ENCODE data around the gene MRPL33. TPM values are rescaled to one million over a fixed set of nuclear protein-coding genes. Genes with fewer than 3 reads are reported as not detected.

MRPL33 gene
- total RNA-seq, 1 experiment from 2014 or later, result 66.8 TPM

DNA sequence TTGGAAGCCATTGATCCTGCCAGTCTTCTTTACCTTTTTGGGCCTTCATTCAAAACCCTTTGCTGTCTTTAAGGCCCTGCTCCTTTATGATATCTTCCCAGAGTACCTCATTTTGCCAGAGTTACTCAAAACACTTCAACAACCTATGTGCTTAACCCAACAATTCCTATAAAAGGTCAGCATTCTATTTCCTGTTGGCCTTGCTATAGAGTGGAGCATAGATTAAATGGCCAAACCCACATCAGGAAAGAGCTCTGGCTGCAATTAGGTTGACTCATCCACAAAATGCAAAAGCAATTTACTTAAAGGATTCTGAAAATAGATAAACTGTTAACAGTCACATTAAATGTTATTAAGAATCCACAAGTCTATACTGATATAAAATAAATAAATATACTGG lies 21.2 kb downstream of the MRPL33 start:
- no peaks in the 10 kb centered on the region for H3K23me2 ChIP-seq (ENCODE audit: insufficient read length, low read depth, low read length, poor library complexity, severe bottlenecking)
- H3K56ac ChIP-seq (ENCODE audit: insufficient read length, low read depth, low read length), result no peak overlapping the region
- DNase-seq, result no peak
- H2BK15ac ChIP-seq (ENCODE audit: low read depth, low read length), result no peak overlapping the region
- no peak overlapping the region for H3T11ph ChIP-seq (ENCODE audit: low read length)
- Mint-ChIP-seq H3K4me3 (no peak overlapping the region), H3K9me3 (peaks cover 0 to 7% of the 10 kb centered on the region in 2 experiments; a peak in 2 of 5 replicates), H3K27ac (no peak overlapping the region), H3K36me3 (ENCODE audit: insufficient read depth in 1 of 3, low read depth in 3 of 3) (no peaks in the 10 kb centered on the region), H3K4me1 (no peaks in the 10 kb centered on the region; a peak in 1 of 4 replicates), H3K27me3 (ENCODE audit: low read depth) (peaks cover 4% of the 10 kb centered on the region)
- H2BK120ac ChIP-seq (ENCODE audit: low read depth, low read length, poor library complexity, severe bottlenecking), result no peak overlapping the region
- no peaks in the 10 kb centered on the region for H3K4me1 ChIP-seq (ENCODE audit: insufficient read depth, low read length)
- H4K8ac ChIP-seq (replicated peaks; ENCODE audit: insufficient read length, low read depth, low read length), result no peak overlapping the region
- H3K9ac ChIP-seq (ENCODE audit: extremely low read depth, insufficient read length, low read length), result no peak overlapping the region
- H2BK5ac ChIP-seq (ENCODE audit: insufficient read length, low read length), result no peak overlapping the region
- no peak overlapping the region for H2BK20ac ChIP-seq (ENCODE audit: low read depth, low read length, poor library complexity, severe bottlenecking)
- H3K4ac ChIP-seq (ENCODE audit: low read depth, low read length), result no peak overlapping the region
- no peak overlapping the region for H4K91ac ChIP-seq (ENCODE audit: insufficient read length, low read depth, low read length)
- no peaks in the 10 kb centered on the region for H4K20me1 ChIP-seq (ENCODE audit: control insufficient read depth, insufficient read depth, insufficient read length)
- H3K23ac ChIP-seq (ENCODE audit: insufficient read length, low read depth, low read length), result no peak overlapping the region
- no peaks in the 10 kb centered on the region for H3K9me3 ChIP-seq (ENCODE audit: control insufficient read depth, low read depth, low read length)
- H3K18ac ChIP-seq (ENCODE audit: insufficient read length, low read depth, low read length), result no peak overlapping the region
- no peaks in the 10 kb centered on the region for H3K27me3 ChIP-seq (ENCODE audit: insufficient read depth, low read length)
- no peak overlapping the region for H2AFZ ChIP-seq (ENCODE audit: low read length)
- no peak overlapping the region for H2AK5ac ChIP-seq (ENCODE audit: insufficient read length, low read length)
- TF ChIP-seq, protein P1, sequence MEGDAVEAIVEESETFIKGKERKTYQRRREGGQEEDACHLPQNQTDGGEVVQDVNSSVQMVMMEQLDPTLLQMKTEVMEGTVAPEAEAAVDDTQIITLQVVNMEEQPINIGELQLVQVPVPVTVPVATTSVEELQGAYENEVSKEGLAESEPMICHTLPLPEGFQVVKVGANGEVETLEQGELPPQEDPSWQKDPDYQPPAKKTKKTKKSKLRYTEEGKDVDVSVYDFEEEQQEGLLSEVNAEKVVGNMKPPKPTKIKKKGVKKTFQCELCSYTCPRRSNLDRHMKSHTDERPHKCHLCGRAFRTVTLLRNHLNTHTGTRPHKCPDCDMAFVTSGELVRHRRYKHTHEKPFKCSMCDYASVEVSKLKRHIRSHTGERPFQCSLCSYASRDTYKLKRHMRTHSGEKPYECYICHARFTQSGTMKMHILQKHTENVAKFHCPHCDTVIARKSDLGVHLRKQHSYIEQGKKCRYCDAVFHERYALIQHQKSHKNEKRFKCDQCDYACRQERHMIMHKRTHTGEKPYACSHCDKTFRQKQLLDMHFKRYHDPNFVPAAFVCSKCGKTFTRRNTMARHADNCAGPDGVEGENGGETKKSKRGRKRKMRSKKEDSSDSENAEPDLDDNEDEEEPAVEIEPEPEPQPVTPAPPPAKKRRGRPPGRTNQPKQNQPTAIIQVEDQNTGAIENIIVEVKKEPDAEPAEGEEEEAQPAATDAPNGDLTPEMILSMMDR (conservative IDR thresholded peaks at IDR 0.05), result no peak
- H4K5ac ChIP-seq (ENCODE audit: insufficient read length, low read depth, low read length), result no peak overlapping the region
- H2BK12ac ChIP-seq (ENCODE audit: insufficient read length, low read depth, low read length), result no peak overlapping the region
- no peak overlapping the region for H3K14ac ChIP-seq (ENCODE audit: insufficient read depth, low read length)
- H3K79me1 ChIP-seq (ENCODE audit: insufficient read depth, low read depth, low read length, poor library complexity, severe bottlenecking), result no peaks in the 10 kb centered on the region
- H3K79me2 ChIP-seq (ENCODE audit: insufficient read depth, low read length), result no peaks in the 10 kb centered on the region
- no peak overlapping the region for H3K27ac ChIP-seq (ENCODE audit: insufficient read length, low read depth, low read length)
- no peak overlapping the region for H3K4me2 ChIP-seq (ENCODE audit: insufficient read depth, insufficient read length, low read length)

Measured in H9 (cell line).